ENCODE measurements around the gene TSLP.
A peak's percentile ranks its signal among the peaks of the same experiment; 100 is the strongest.

TSLP gene

DNA sequence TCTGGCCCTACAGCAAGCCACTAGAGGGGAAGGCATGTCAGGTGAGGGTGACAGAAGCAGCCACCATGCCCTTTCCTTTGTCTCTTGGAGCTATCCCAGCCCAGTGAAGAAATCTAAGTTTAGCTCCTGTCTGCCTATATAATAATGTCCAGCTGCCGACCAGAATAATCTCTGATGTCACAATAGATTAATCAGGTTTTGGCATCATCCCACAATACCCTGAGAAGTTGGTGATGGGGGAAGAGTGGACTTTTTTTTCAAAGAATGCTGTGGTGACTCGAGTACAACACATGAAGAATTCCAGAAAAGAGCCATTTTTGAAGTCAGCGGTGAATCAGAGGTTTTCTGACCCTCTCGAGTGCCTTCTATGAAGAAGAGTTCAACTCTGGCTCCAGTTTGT is 1.7 kb upstream of the TSLP start:
- Histone ChIP-seq H3K9me3 (ENCODE audit: control insufficient read depth, low read length) (no peaks in the 10 kb centered on the region), H3K27me3 (replicated peaks; ENCODE audit: control insufficient read depth, insufficient read depth, low read length, poor library complexity, severe bottlenecking) (peaks cover 29% of the 10 kb centered on the region), H3K27ac (ENCODE audit: insufficient read depth, low read length, poor library complexity, severe bottlenecking) (no peak overlapping the region), H3K36me3 (ENCODE audit: control insufficient read depth, insufficient read depth, low read length) (no peaks in the 10 kb centered on the region), H3K4me1 (ENCODE audit: control insufficient read depth, insufficient read depth, low read length, poor library complexity, severe bottlenecking) (peaks cover 10% of the 10 kb centered on the region), H3K4me3 (ENCODE audit: insufficient read depth, low read depth, low read length, poor library complexity, severe bottlenecking) (no peak overlapping the region)
- no peak for DNase-seq

- peak overlapping the region; percentile 11 for H3K4me3 ChIP-seq (ENCODE audit: insufficient read depth, low read depth, low read length, poor library complexity, severe bottlenecking)
- peaks cover 32% of the 10 kb centered on the region for H3K27me3 ChIP-seq (replicated peaks; ENCODE audit: control insufficient read depth, insufficient read depth, low read length, poor library complexity, severe bottlenecking)
- H3K36me3 ChIP-seq (ENCODE audit: control insufficient read depth, insufficient read depth, low read length): no peaks in the 10 kb centered on the region
- H3K9me3 ChIP-seq (ENCODE audit: control insufficient read depth, low read length): no peaks in the 10 kb centered on the region
- peaks cover 10% of the 10 kb centered on the region for H3K4me1 ChIP-seq (ENCODE audit: control insufficient read depth, insufficient read depth, low read length, poor library complexity, severe bottlenecking)
- no peak overlapping the region for H3K27ac ChIP-seq (ENCODE audit: insufficient read depth, low read length, poor library complexity, severe bottlenecking)
- DNase-seq: no peak
Observed at GRCh38 chr5:111070272-111071134, 1.0 kb upstream of the TSLP start.

- Histone ChIP-seq H3K27me3 (replicated peaks; ENCODE audit: control insufficient read depth, insufficient read depth, low read length, poor library complexity, severe bottlenecking) (peaks cover 27% of the 10 kb centered on the region), H3K4me1 (ENCODE audit: control insufficient read depth, insufficient read depth, low read length, poor library complexity, severe bottlenecking) (peaks cover 10% of the 10 kb centered on the region), H3K9me3 (ENCODE audit: control insufficient read depth, low read length) (no peaks in the 10 kb centered on the region), H3K4me3 (ENCODE audit: insufficient read depth, low read depth, low read length, poor library complexity, severe bottlenecking) (peak overlapping the region; percentile 54), H3K27ac (ENCODE audit: insufficient read depth, low read length, poor library complexity, severe bottlenecking) (no peak overlapping the region), H3K36me3 (ENCODE audit: control insufficient read depth, insufficient read depth, low read length) (no peaks in the 10 kb centered on the region)
- peak in 2 of 3 donors; percentile 24 to 34 for DNase-seq
Observed at GRCh38 chr5:111072949-111073682, 1.6 kb downstream of the TSLP start.

DNA sequence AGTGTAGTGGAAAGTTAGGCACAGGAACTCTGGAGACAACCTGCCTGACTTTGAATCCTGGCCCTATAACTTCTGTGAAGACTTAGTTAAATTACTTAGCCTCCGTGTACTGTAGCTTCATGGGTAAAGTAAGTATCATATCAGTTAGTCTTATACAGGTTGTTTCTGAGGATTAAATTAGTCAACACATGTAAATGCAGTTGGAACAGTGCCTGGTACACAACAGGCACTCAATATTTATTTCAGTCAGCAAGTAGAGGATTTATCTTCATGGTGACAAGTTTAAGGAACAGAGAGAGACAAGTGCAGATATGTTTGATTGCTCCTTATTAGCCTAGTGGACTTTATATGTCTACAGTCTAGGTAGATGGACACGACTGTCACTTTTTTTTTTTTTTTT is 2.7 kb downstream of the TSLP start:
- H3K4me1 ChIP-seq (ENCODE audit: control insufficient read depth, insufficient read depth, low read length, poor library complexity, severe bottlenecking): peaks cover 10% of the 10 kb centered on the region
- no peak overlapping the region for H3K4me3 ChIP-seq (ENCODE audit: insufficient read depth, low read depth, low read length, poor library complexity, severe bottlenecking)
- H3K27ac ChIP-seq (ENCODE audit: insufficient read depth, low read length, poor library complexity, severe bottlenecking): no peak overlapping the region
- peaks cover 21% of the 10 kb centered on the region for H3K27me3 ChIP-seq (replicated peaks; ENCODE audit: control insufficient read depth, insufficient read depth, low read length, poor library complexity, severe bottlenecking)
- no peak for DNase-seq
- H3K9me3 ChIP-seq (ENCODE audit: control insufficient read depth, low read length): no peaks in the 10 kb centered on the region
- no peaks in the 10 kb centered on the region for H3K36me3 ChIP-seq (ENCODE audit: control insufficient read depth, insufficient read depth, low read length)

DNA sequence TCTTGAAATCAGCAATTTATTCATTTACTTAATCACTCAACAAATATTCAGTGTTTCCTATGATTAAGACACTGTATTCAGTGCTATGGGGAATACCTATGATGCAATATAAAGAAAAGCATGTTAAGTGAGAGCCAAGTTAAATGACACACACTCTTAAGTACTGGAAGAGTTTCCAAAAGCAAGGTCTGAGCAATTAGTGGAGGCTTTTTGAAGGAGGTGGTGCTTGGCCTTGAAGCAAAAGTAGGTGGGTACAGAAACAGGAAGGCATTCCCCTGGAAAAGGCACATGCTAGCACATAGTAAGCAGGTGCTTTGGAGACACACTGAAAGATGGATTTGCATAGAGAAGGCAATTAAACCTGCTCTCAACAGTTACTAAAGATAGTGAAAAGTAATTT is 4.0 kb downstream of the TSLP start:
- no peak overlapping the region for H3K4me3 ChIP-seq (ENCODE audit: insufficient read depth, low read depth, low read length, poor library complexity, severe bottlenecking)
- H3K27me3 ChIP-seq (replicated peaks; ENCODE audit: control insufficient read depth, insufficient read depth, low read length, poor library complexity, severe bottlenecking): peaks cover 11% of the 10 kb centered on the region
- H3K9me3 ChIP-seq (ENCODE audit: control insufficient read depth, low read length): no peaks in the 10 kb centered on the region
- no peak overlapping the region for H3K27ac ChIP-seq (ENCODE audit: insufficient read depth, low read length, poor library complexity, severe bottlenecking)
- no peak for DNase-seq
- peaks cover 7% of the 10 kb centered on the region for H3K4me1 ChIP-seq (ENCODE audit: control insufficient read depth, insufficient read depth, low read length, poor library complexity, severe bottlenecking)
- no peaks in the 10 kb centered on the region for H3K36me3 ChIP-seq (ENCODE audit: control insufficient read depth, insufficient read depth, low read length)

- no peak overlapping the region for H3K4me3 ChIP-seq (ENCODE audit: insufficient read depth, low read depth, low read length, poor library complexity, severe bottlenecking)
- DNase-seq: no peak
- peaks cover 4% of the 10 kb centered on the region for H3K4me1 ChIP-seq (ENCODE audit: control insufficient read depth, insufficient read depth, low read length, poor library complexity, severe bottlenecking)
- H3K9me3 ChIP-seq (ENCODE audit: control insufficient read depth, low read length): no peaks in the 10 kb centered on the region
- peaks cover 10% of the 10 kb centered on the region for H3K27me3 ChIP-seq (replicated peaks; ENCODE audit: control insufficient read depth, insufficient read depth, low read length, poor library complexity, severe bottlenecking)
- no peak overlapping the region for H3K27ac ChIP-seq (ENCODE audit: insufficient read depth, low read length, poor library complexity, severe bottlenecking)
- H3K36me3 ChIP-seq (ENCODE audit: control insufficient read depth, insufficient read depth, low read length): no peaks in the 10 kb centered on the region
Observed at GRCh38 chr5:111076091-111076490, 4.6 kb downstream of the TSLP start.

- no peak for DNase-seq
Observed at GRCh38 chr5:111077678-111078077, 6.2 kb downstream of the TSLP start.

GRCh38 chr5:111079846-111080245 is 8.3 kb downstream of the TSLP start:
- peaks cover 3% of the 10 kb centered on the region for H3K27me3 ChIP-seq (replicated peaks; ENCODE audit: control insufficient read depth, insufficient read depth, low read length, poor library complexity, severe bottlenecking)
- H3K9me3 ChIP-seq (ENCODE audit: control insufficient read depth, low read length): no peaks in the 10 kb centered on the region
- H3K36me3 ChIP-seq (ENCODE audit: control insufficient read depth, insufficient read depth, low read length): no peaks in the 10 kb centered on the region
- no peaks in the 10 kb centered on the region for H3K4me1 ChIP-seq (ENCODE audit: control insufficient read depth, insufficient read depth, low read length, poor library complexity, severe bottlenecking)
- H3K27ac ChIP-seq (ENCODE audit: insufficient read depth, low read length, poor library complexity, severe bottlenecking): no peak overlapping the region
- DNase-seq: no peak
- H3K4me3 ChIP-seq (ENCODE audit: insufficient read depth, low read depth, low read length, poor library complexity, severe bottlenecking): no peak overlapping the region

More at GRCh38 chr5:111077678-111078077, 6.2 kb downstream of the TSLP start:
- Histone ChIP-seq H3K4me3 (ENCODE audit: insufficient read depth, low read depth, low read length, poor library complexity, severe bottlenecking) (no peak overlapping the region), H3K9me3 (ENCODE audit: control insufficient read depth, low read length) (no peaks in the 10 kb centered on the region), H3K4me1 (ENCODE audit: control insufficient read depth, insufficient read depth, low read length, poor library complexity, severe bottlenecking) (peaks cover 4% of the 10 kb centered on the region), H3K27ac (ENCODE audit: insufficient read depth, low read length, poor library complexity, severe bottlenecking) (no peak overlapping the region), H3K27me3 (replicated peaks; ENCODE audit: control insufficient read depth, insufficient read depth, low read length, poor library complexity, severe bottlenecking) (peaks cover 7% of the 10 kb centered on the region), H3K36me3 (ENCODE audit: control insufficient read depth, insufficient read depth, low read length) (no peaks in the 10 kb centered on the region)

DNA sequence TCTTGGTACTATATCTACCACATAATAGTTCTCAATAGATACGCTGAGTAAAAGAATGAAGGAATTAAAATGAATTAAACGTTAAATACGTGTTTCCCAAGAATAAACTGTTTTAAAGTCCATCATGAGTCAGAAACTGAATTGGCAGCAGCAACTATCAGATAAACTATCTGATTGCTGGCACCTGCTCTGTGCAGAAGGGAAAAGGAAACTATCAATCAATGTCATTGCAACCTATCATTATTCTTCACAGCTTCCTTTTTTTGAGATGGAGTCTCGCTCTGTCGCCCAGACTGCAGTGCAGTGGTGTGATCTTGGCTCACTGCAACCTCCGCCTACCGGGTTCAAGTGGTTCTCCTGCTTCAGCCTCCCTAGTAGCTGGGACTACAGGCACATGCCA is 11.8 kb downstream of the TSLP start:
- Histone ChIP-seq H3K4me3 (ENCODE audit: insufficient read depth, low read depth, low read length, poor library complexity, severe bottlenecking) (no peak overlapping the region), H3K27ac (ENCODE audit: insufficient read depth, low read length, poor library complexity, severe bottlenecking) (no peak overlapping the region), H3K4me1 (ENCODE audit: control insufficient read depth, insufficient read depth, low read length, poor library complexity, severe bottlenecking) (no peaks in the 10 kb centered on the region), H3K36me3 (ENCODE audit: control insufficient read depth, insufficient read depth, low read length) (no peaks in the 10 kb centered on the region), H3K27me3 (replicated peaks; ENCODE audit: control insufficient read depth, insufficient read depth, low read length, poor library complexity, severe bottlenecking) (no peaks in the 10 kb centered on the region), H3K9me3 (ENCODE audit: control insufficient read depth, low read length) (no peaks in the 10 kb centered on the region)
- no peak for DNase-seq
